Esophagus muscularis mucosa (tissue), 4 donors: ENCODE measurements around the gene ARHGAP21.

Source experiments
- EP300 ChIP-seq: sonication (generic); formaldehyde crosslinking; IDR thresholded peaks from one replicate; pipeline ENCODE4 v1.6.1; 2017; ENCODE audit warnings: antibody characterized with exemption
- POLR2A ChIP-seq: fragments of 450-650 bp; IDR thresholded peaks from one replicate; pipeline ENCODE4 v1.6.1; 2017; ENCODE audit warnings: antibody characterized with exemption, moderate library complexity, mild to moderate bottlenecking, low read depth
- TF ChIP-seq, protein P1 (sequence below), 3 experiments: fragments of 200-600 bp in 2 of 3; fragments of 450-650 bp in 1 of 3; sonication (generic) in 2 of 3; IDR thresholded peaks; one replicate each; pipeline ENCODE4 v1.5.1; 2017 to 2019; ENCODE audit warnings: antibody characterized with exemption in 3 of 3, mild to moderate bottlenecking in 2 of 3, moderate library complexity in 1 of 3

DNA sequence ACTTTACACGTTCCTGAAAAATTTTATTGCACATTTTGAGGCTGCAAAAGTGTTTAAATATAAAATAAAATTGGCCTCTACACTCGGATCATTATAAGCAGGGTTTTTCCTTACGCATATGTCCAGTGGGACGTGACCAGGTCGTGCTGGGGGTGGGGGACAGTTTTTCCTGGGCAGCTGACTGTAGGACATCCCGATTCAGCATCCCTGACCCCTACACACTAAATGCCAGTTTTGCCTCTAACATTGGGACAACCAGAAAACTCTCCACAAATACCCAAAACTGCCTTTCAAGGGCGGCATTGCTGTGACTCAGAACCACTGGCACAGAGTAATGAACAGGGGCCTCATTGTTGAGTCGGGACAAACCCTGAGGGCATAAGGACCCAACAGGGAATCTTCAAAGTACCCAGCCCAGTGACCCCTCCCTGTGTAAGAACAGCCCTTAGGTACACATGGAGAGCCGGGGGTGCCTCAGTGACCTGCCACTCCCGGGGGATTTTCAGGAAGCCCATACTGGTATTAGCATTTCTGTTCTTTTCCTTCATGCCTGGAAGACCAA is 170.6 kb downstream of the ARHGAP21 start:
- TF ChIP-seq, protein P1, sequence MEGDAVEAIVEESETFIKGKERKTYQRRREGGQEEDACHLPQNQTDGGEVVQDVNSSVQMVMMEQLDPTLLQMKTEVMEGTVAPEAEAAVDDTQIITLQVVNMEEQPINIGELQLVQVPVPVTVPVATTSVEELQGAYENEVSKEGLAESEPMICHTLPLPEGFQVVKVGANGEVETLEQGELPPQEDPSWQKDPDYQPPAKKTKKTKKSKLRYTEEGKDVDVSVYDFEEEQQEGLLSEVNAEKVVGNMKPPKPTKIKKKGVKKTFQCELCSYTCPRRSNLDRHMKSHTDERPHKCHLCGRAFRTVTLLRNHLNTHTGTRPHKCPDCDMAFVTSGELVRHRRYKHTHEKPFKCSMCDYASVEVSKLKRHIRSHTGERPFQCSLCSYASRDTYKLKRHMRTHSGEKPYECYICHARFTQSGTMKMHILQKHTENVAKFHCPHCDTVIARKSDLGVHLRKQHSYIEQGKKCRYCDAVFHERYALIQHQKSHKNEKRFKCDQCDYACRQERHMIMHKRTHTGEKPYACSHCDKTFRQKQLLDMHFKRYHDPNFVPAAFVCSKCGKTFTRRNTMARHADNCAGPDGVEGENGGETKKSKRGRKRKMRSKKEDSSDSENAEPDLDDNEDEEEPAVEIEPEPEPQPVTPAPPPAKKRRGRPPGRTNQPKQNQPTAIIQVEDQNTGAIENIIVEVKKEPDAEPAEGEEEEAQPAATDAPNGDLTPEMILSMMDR (IDR thresholded peaks at IDR 0.05), result no peak
- TF ChIP-seq POLR2A (no peak), EP300 (no peak)
